Measurements from ENCODE around the gene IFNB1. TPM values are rescaled to one million over a fixed set of nuclear protein-coding genes. Genes with fewer than 3 reads are reported as not detected.

The IFNB1 gene
- total RNA-seq, result under 0.01 TPM

DNA sequence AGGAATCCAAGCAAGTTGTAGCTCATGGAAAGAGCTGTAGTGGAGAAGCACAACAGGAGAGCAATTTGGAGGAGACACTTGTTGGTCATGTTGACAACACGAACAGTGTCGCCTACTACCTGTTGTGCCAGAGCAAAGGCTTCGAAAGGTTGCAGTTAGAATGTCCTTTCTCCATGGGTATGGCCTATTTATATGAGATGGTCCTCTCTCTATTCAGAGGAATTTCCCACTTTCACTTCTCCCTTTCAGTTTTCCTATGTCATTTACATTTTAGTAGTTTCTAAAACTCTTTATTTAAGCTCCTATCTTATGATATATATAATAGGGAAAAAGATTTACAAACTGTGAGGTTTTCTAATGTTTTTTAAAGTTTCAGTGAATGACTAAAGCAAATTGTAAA lies at the start of gene IFNB1:
TSS of gene IFNB1 (minus strand) at position 162 of the 400 bp plus-strand sequence. CDS start at position 89, 73 bp downstream.
- DNase-seq (ENCODE audit: low read depth in 2 of 3, low spot score in 2 of 3), result no peak

DNA sequence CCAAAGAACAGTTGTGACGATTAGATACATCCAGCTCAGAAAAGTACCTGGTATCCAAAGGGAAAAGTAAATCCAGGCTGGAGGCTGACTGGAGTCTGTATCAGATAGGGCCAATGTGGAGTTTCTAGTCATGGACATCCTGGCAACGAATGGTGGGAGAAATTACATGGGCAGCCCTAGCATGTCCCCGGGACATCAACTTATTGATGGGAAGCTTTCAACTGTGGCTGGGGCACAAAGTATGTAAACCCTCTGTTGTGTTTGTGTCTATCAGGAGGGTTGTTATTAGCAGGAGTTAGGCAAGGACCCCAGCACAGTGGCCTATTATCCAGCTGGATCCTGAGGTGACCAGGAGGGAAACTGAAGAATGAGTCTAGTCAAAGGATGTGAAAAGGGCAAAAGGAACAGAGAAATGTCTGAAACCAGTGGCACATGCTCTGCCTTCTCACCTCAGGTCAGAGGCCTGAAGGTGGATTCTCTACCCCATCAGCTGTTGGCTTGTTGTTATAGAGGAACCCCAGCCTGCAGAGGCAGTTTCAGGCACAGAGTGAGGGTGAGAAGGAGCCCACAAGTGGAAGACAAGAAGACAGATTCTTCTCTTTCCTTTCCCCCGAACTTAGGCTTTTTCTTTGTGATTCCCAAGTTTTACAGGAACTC lies 44.0 kb upstream of the IFNB1 start:
- no peak for DNase-seq (ENCODE audit: low read depth in 2 of 3, low spot score in 2 of 3)

DNA sequence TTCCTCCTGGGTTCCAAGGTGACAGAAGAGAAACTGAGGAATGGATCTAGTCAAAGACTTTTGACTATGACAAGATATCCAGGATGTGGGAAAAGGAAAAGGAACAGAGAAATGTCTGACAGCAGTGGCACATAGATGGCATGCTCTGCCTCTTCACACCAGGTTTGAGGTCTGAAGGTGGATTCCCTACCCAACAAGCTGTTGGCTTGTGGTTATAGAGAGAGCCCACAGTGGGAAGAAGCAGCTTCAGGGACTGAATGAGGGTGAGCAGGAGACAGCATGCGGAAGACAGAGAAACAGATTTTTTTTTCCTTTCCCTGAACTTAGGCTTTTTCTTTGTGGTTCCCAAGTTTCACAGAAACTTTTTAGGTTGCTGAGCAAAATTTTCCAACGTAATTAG lies 43.3 kb upstream of the IFNB1 start:
- peak in 1 of 3 donors; percentile 9 for DNase-seq (ENCODE audit: low read depth in 2 of 3, low spot score in 2 of 3)

DNA sequence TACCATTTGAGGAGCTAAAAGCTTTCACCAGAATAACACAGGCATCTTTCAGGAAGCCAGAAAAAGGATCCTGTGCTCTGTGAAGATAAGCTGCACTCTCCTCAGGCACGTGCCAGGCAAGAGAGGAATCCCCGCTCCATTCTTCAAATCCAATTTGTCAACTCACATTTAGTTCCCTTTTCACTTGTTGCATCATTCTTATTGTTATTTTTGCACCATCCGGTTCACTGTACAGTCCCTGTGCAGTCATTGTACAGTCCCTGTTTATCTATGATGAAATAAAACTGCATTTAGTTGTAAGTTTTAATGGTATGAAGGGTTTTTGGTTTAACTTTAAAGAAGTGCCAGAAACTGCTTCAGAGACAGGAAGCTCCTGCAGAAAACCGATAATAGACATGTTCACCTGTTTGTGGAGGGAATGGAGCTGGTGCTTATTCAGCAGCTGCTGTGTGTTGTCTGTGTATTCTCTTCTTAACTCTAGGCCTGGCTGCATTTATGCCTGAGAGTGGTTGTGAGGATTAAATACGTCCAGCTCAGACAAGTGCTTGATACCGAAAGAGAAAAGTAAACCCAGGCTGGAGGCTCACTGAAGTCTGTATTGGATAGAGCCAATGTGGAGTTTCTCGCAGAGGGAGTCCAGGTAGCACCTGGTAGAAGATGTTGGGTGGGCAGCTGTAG lies 41.5 kb upstream of the IFNB1 start:
- peak in 2 of 3 donors; percentile 82 to 91 for DNase-seq (ENCODE audit: low read depth in 2 of 3, low spot score in 2 of 3)

DNA sequence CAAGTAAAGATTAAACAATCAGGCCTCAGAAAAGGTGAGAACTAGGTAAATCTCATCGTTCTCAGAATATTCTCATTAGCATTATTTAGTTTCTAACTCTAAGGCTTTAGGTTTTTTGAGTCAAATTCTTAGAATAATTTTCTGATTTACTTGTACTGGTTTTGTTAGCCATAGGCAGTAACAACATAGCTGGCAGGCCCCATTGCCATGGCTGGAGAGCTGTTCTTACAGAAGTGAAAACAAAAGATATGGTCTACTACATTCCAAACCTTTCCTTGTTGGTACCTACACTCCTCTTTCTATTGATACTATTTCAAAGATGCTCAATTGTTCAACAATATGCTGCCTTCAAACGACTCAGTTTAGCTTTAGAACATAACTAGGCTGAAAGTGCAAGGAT lies 36.6 kb upstream of the IFNB1 start:
- no peak for DNase-seq (ENCODE audit: low read depth in 2 of 3, low spot score in 2 of 3)

DNA sequence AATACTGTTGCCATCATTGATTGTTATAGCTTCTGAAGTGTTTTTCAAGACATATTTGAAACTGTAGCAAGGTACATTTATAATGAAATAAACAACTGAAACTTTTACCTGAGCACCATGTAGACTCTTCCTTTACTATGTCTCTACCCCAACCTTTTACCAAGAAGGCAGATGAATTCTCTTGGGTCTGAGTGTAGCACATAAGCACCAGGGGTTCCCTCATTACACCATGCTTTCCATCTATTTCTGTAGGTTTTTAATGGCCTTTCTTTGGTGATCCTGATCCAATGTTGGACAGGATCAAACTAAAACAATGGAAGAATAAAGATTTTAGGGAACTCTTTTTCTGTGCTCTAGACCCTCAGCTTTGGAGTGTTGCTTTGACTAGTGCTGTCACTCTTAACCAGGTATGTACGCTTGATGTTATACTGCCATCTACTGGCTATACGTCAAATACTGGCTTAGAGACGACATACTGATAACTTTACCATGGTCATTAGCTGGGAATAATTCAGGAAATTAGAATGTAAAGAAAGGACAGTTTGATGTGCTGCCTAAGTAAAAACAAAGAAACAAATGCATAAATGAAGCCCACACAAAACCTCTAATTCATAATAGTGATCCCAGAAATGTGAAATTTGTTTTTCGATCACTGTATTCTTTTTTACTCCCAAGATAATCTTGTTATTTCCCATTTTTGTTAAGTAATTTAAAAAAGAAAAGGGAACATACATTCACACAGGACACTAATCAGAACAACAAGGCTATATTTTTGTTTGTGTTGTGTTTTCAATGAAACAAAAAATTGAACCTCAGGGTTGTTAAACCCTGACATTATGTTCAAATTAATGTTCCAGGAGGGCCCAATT lies 33.2 kb upstream of the IFNB1 start:
- DNase-seq (ENCODE audit: low read depth in 2 of 3, low spot score in 2 of 3), result peak; percentile 41 to 87 (median 73)

DNA sequence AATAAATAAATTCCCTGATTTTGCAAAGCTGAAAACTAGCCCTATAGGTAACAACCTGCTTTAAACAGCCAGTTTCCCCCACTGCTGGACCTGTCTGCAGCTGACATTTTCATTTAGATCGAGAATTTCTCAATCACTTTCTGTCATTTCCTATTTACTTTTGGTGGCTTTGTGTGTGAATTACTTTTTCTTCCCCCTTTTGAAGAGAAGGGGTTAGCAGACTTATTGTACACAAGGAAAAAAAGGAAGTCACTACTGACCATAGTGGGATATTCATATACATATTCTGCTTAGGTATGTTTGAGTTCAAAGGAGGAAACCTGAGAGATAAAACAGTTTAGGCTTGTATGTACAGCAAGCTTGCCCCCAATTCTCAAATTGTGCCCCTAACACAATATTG lies 27.0 kb upstream of the IFNB1 start:
- peak in 2 of 3 donors; percentile 14 to 37 for DNase-seq (ENCODE audit: low read depth in 2 of 3, low spot score in 2 of 3)

DNA sequence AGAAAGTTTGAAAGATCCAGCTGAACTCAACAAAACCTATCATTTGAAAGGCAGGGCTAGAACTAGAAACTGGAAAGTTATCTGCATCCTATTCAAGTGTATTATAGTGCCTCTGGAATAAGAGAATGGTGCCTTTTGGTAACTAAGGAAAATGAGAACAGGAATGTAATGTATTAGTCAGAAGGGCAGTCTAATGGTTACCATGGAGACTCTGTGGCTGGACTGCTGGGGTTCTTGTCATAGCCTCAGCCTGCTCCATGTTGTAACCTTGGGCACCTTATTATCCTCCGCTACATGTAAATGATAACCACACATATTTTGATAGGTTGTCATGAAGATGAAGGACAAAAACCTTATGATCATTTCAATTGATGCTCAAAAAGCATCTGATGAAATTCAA lies 24.6 kb upstream of the IFNB1 start:
- no peak for DNase-seq (ENCODE audit: low read depth in 2 of 3, low spot score in 2 of 3)

DNA sequence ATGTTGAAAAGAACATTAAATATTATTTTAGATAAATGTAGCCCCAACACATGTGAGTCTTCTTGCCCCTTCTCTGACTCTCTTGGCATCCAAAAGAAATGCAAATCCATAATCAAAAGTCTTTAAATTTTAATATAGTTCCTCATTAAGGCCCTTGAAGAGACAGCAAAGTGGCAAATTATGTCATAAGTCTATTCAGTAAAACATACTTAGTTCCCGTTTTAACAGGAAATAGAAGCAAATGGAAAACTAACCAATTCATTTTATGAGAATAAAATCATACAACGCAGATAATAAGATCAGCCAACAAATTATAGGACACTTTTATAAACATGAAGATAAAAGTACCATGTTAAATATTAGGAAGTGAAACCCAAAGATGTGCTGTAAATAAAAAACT lies 20.1 kb upstream of the IFNB1 start:
- DNase-seq (ENCODE audit: low read depth in 2 of 3, low spot score in 2 of 3), result peak in 1 of 3 donors; percentile 55

DNA sequence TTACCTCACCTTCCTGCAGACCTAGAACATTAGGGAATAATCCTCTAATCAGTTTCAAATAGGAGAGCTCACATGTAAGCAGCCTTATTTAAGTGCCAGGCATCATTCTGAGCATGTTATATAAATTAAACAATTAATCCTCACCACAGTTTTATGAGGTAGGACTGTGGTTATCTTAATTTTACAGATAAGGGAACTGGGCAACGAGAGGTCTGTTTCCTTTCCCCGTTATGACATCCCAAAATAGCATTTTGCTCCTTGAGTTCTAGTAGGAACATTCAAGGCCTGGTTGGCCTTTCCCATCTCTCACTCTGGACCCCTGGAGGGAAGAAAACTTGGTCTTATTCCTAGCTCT lies 19.1 kb upstream of the IFNB1 start:
- DNase-seq (ENCODE audit: low read depth in 2 of 3, low spot score in 2 of 3), result peak in 1 of 3 donors; percentile 47

DNA sequence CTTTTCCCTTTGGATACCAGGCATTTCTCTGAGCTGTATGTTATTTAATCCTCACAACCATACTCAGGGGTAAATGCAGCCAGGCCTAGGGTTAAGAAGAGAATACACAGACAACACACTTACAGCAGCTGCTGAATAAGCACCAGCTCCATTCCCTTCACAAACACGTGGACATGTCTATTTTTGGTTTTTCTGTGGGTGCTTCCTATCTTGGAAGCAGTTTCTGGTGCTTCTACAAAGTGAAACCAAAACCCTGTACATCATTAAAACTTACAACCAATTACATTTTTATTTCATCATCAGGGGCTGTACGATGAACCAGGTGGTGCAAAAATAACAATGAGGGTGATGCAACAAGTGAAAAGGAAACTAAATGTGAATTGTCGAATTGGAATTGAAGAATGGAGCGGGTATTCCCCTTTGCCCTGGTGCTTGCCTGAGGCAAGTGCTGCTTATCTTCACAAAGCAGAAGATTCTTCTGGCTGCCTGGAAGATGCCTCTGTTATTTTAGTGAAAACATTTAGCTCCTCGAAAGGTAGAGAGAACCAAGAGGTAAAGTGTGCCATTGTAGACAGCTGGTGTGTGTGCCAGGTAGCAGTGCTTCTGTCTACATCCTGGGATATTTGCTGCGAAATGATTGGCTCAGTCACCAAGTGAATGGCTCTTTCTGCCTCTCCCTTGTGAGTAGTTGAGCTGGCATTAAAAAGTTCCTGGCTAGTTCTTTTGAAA lies 18.6 kb upstream of the IFNB1 start:
- peak; percentile 16 to 96 (median 88) for DNase-seq (ENCODE audit: low read depth in 2 of 3, low spot score in 2 of 3)

DNA sequence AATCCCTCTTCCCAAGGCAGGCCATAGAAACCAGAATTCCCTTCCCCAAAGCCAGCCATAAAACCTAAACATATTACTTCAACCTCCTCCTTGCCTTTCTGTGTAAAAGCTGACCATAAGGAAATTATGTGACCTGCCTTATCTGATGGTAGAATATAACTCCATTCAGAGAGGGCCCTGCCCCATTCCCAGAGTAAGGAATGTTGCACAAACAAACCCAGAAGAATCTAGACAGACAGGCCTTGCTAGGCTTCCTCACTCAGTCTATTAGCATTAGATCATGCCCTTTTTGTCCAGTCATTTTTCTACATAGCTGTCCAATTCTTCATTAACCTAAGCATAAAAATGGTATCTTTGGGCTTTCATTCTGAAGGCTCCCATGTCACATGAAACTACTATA lies 17.8 kb upstream of the IFNB1 start:
- DNase-seq (ENCODE audit: low read depth in 2 of 3, low spot score in 2 of 3), result no peak

DNA sequence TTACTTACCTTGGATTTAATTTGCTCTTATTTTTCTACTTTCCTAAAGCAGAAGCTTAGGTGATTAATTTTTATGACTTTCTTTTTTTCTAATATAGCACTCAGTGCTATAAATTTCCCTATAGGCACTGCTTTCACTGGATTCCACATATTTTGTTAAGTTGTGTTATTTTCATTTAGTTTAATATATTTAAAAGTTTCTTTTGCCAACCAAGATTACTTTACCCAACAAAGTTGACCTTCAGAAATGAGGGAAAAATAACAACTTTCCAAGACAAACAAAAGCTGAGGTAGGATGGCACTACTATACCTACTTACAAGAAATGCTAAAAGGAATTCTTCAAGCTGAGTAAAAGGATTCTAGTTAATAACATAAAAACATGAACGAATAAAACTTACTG lies 8.8 kb upstream of the IFNB1 start:
- DNase-seq (ENCODE audit: low read depth in 2 of 3, low spot score in 2 of 3), result peak in 1 of 3 donors; percentile 38

DNA sequence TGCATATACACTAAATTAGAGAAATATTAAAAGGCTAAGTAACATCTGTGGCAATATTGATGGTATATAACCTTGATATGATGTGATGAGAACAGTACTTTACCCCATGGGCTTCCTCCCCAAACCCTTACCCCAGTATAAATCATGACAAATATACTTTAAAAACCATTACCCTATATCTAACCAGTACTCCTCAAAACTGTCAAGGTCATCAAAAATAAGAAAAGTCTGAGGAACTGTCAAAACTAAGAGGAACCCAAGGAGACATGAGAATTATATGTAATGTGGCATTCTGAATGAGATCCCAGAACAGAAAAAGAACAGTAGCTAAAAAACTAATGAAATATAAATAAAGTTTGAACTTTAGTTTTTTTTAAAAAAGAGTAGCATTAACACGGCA lies 7.3 kb upstream of the IFNB1 start:
- DNase-seq (ENCODE audit: low read depth in 2 of 3, low spot score in 2 of 3), result no peak

DNA sequence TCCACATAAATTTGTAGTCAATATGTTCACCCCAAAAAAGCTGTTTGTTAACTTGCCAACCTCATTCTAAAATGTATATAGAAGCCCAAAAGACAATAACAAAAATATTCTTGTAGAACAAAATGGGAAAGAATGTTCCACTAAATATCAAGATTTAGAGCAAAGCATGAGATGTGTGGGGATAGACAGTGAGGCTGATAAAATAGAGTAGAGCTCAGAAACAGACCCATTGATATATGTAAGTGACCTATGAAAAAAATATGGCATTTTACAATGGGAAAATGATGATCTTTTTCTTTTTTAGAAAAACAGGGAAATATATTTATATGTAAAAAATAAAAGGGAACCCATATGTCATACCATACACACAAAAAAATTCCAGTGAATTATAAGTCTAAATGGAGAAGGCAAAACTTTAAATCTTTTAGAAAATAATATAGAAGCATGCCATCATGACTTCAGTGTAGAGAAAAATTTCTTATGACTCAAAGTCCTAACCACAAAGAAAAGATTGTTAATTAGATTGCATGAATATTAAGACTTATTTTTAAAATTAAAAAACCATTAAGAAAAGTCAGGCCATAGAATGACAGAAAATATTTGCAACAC lies 6.6 kb upstream of the IFNB1 start:
- no peak for DNase-seq (ENCODE audit: low read depth in 2 of 3, low spot score in 2 of 3)

DNA sequence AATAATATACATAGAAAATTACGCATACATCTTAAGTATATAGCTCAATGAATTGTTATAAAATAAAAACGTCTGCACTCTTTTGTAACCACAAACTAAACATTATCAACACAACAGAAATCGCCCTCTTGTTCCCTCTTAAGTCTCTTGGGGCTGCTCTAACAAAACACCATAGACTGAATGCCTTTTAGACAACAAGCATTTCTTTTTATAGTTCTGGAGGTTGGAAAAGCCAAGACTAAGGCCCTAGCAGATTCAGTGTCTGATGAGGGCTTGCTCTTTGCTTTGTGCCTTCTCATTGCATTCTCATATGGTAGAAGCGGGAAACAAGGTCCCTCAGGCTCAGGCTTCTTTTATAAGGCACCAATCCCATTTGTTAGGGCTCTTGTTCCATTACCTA lies 4.9 kb upstream of the IFNB1 start:
- DNase-seq (ENCODE audit: low read depth in 2 of 3, low spot score in 2 of 3), result no peak

DNA sequence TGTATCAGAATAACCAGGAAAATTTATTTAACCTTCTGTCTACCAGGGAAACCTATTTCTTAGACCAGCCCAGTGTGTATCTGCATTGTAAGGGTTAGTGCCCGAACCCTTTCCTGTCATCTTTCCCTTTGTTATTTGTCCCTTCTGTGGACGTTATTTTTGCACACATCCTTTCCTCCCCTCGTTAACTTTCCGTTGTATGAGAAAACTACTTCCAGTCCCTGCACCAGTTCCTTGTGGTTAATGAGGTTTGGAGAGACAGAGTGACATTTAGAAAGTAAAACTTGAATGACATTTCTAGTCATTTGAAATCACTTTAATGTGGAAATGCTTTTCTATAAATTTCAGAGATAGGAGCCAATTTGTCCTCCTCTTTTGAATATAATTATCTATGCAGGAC lies 4.3 kb upstream of the IFNB1 start:
- peak in 1 of 3 donors; percentile 67 for DNase-seq (ENCODE audit: low read depth in 2 of 3, low spot score in 2 of 3)

DNA sequence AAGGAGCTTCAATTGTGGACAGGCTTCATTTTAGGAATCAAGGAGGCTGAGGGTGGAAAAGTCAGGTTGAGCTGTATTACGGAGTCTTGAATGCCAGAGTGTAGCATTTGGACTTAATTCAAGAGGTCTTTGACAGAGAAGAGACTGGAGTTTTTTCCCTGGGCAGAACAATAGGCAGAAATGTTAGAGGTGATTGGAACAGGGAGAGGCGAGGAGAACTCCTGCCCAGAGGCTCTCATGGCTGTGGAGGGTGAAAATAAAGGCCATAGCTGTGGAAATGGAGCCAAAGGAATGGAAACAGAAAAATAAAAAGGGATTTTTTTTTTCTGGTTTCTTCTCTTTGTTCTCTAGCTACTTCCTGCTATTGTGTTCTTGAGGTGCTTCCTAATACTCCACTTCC lies 3.7 kb upstream of the IFNB1 start:
- DNase-seq (ENCODE audit: low read depth in 2 of 3, low spot score in 2 of 3), result no peak

DNA sequence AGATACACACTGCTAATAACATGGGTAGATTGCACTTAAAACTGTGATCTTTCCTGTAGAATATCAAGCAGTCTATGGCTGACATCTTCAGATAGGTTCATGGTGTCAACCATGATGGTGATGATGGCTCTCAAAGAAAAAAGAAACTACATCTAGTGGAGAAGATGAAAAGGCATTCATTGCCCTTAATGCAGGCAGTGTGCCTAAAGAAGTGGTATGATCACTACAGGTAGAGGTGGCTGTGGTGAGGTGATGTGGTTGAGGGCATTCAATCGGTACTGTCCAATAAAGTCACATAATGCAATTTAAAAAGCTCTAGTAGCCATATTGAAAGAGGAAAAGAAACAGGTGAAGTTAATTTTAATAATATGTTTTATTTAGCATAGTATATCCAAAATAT lies 3.1 kb upstream of the IFNB1 start:
- DNase-seq (ENCODE audit: low read depth in 2 of 3, low spot score in 2 of 3), result no peak

DNA sequence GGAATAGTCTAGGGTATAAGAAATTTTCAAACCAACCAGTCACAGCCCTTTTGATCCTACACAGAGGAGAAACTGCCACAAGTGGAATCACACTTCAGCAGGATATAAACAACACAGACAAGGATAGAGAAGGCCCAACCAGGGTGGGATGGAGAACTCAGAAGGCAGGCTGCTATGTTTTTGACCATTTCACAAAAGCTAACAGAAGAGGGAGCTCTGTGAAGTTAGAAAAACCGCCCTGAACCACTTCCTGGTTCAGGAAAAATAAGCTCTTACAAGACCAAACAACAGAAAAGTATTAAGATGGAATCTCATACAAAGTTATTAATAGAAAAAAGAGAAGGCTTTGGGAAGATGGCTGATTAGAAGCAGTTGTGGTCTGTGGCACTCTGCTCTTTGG lies 960 bp upstream of the IFNB1 start:
- DNase-seq (ENCODE audit: low read depth in 2 of 3, low spot score in 2 of 3), result no peak

DNA sequence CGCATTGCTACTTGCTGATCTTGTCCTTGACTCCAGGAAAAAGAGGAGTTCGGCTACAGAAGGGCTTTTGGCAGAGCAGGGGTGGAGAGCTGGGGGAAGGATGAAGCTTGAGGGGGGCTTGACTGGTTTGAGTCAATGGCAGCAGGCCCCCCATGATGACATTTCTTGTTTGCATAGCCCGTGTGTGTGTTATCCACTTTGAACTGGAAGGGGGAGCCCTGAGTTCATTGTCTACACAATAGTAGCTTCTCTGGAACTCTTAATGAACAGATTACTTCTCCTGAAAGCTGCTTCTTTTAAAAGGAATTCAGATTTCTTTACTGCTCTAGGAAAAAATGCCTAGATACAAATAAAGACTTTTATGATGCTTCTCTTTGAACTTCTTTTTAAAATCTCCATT lies 2.3 kb downstream of the IFNB1 start:
- no peak for DNase-seq (ENCODE audit: low read depth in 2 of 3, low spot score in 2 of 3)
